Body of pancreas (tissue), 4 donors: Measurements from ENCODE around the gene HOXD1.

ENCODE experiments used
- POLR2A ChIP-seq, 3 donors: fragments of 450-650 bp; IDR thresholded peaks; one replicate each; pipeline ENCODE4 v1.6.1; 2016; ENCODE audit warnings: antibody characterized with exemption in 3 of 3, mild to moderate bottlenecking in 2 of 3
- TF ChIP-seq, protein P1 (sequence below), 7 experiments: fragments of 450-650 bp in 4 of 7; fragments of 200-600 bp in 3 of 7; sonication (generic) in 3 of 7; IDR thresholded peaks; one replicate each; pipeline ENCODE4 v1.5.1; 2016 to 2019; ENCODE audit warnings: antibody characterized with exemption in 7 of 7

DNA sequence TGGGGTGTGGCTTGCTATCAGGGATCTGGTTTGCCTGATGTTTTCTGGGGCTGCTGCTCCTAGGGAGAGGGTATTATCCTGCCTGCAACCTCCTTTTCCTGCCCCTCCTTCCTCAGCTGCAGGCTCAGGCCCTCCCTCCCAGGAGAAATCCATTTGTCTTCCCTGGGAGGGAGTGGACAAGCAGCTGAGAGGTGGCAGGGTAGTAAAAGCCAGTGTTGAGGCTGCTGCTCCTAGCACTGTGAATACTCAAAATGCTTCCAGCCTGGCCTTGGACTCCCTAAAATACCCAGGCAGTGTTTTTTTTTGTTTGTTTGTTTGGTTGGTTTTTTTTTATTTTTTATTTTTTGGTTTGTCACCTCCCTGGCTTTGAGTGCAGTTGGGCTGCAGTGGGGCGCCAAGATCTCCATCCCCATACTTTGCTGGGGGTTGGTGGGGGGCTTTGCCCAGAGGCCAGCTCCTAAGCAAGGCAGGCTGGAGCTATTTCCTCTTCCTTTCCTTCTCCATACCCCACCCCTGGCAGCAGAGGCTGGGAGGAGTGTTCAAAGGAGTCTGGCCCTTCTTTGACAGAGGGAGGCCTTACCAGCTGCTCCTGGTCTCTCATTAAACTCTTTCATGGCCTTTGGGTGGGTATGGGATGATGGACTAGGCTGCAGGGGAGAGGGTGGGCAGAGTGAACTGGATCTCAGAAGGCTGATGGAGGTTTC is 17.7 kb upstream of the HOXD1 start:
- TF ChIP-seq, protein P1, sequence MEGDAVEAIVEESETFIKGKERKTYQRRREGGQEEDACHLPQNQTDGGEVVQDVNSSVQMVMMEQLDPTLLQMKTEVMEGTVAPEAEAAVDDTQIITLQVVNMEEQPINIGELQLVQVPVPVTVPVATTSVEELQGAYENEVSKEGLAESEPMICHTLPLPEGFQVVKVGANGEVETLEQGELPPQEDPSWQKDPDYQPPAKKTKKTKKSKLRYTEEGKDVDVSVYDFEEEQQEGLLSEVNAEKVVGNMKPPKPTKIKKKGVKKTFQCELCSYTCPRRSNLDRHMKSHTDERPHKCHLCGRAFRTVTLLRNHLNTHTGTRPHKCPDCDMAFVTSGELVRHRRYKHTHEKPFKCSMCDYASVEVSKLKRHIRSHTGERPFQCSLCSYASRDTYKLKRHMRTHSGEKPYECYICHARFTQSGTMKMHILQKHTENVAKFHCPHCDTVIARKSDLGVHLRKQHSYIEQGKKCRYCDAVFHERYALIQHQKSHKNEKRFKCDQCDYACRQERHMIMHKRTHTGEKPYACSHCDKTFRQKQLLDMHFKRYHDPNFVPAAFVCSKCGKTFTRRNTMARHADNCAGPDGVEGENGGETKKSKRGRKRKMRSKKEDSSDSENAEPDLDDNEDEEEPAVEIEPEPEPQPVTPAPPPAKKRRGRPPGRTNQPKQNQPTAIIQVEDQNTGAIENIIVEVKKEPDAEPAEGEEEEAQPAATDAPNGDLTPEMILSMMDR (IDR thresholded peaks at IDR 0.05), result no peak
- TF ChIP-seq POLR2A (IDR thresholded peaks at IDR 0.05), result no peak
